GM21390 (cell line): ENCODE data around the gene TMEM181.
"Not testable (repeated sequence)": the region's sequence is repeated elsewhere in the genome, so short reads cannot be mapped to it uniquely, and the experiment has no call there.

Experiments
- ATAC-seq: cut with Tn5 transposase; IDR thresholded peaks from one replicate; pipeline ENCODE4 v1.9.1; 2021; ENCODE audit not compliant: unreplicated experiment

Gene TMEM181

GRCh38 chr6:158593670-158594069 is 33.8 kb downstream of the TMEM181 start:
- ATAC-seq: no peak

GRCh38 chr6:158595223-158595622 is 35.3 kb downstream of the TMEM181 start:
- ATAC-seq: no peak

GRCh38 chr6:158596861-158597260 is 37.0 kb downstream of the TMEM181 start:
- no peak for ATAC-seq

DNA sequence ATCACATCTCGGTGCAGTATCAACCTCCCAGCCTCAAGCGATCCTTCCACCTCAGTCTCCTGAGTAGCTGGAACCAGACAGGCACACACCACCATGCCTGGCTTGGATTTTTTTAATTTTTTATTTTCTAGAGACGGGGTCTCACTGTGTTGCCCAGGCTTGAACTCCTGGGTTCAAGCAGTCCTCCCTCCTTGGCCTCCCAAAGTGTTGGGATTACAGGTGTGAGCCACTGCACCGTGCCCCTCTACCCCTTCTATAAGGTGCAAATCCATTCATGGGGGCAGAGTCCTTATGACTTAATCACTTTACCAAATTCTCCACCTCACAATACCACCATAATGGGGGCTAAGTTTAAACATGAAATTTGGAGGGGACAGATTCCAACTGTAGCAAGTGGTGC is 37.7 kb downstream of the TMEM181 start:
- ATAC-seq: no peak

DNA sequence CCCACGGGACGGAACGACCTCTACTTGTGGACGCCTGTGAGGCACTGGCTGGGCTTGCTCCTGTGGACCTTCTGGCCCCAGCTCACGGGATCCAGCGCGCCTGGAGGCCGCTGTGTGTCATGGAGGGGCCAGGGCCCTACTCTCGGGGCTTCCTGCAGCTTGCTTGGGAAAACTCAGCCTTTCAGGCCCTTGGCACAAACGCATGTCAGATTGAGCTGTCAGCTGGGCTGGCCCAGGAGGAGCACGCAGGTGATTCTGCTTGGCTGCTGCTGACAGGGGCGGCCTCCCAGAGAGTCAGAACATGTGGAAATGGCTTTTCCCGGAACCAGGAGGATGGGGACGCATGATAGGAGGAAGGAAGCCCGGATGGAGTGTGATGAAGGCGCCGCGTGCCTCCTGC is 39.7 kb downstream of the TMEM181 start:
- no peak for ATAC-seq

DNA sequence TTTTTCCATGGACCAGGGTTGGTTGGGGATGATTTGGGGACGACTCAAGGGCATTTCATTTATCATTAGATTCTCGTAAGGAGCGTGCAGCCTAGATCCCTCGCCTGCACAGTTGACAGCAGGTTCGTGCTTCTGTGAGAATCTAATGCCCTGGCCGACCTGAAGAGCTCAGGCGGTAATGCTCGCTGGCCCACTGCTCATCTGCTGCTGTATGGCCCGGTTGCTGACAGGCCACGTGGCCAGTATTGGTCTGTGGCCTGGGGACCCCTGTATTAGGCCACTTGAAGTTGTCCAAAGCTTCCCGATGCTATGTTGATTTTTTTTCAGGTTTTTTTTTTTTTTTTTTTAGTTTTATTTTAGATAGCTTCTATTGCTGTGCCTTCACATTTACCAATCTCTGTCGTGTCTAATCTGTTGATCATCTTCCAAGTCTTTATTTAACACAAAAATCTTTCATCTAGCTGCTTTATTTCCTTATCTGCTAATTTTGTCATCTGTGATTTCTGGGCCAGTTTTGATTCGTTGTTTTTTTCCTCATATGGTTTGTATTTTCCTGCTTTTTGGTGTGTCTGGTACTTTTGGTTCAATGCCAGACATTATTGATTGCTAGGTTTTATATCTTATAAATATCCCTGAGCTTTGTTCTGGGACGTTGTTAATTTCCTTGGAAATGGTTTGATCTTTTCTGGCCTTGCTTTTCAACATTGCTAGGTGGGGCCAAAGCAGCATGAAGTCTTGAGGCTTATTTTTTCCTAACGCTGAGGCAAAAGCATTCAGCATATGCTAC is 43.6 kb downstream of the TMEM181 start:
- ATAC-seq: no peak

DNA sequence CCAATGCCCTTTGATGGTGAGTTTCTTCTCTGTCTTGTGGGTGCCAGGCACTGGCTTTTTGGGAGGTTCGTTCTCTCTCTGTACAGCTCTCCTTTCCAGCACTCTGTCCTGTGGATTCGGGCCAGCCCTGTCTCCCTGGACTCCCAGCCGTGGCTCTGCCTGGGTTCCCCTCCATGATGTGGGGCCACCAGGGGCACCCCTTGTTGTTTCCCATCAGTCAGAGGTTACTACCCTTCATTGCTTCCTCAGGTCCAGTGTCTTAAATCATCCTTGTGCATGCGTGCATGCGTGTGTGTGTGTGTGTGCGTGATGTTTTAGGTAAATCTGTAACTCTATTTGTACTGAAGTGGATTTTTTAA is 44.1 kb downstream of the TMEM181 start:
- ATAC-seq: no peak

DNA sequence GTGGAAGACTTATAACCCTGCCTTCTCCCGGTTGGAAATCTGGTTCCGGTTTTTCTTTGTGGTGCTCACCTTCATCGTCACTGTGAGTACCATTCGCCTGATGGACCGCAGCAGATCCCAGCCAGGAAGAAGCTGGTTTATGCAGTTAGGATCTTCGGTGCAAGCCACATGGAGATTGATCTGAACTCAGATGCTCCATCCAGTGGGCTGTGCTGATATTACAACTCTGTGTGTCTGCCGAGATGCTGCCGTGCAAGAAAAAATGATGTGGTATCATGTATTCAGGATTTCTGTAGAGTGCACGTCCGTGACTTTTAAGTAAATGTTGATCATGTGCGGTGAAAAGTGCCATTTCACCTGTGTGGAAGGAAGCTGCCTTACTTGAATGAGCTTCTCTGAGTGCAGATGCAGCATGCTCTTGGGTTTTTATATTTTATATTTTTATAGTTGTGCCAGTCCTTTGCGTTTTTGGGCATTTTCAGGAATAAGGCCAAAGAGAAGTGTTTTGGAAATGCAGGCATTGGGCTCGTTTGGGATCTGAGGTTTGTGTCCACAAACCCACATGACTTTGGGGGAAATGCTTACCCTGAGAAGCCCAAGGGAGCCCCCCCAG is 45.5 kb downstream of the TMEM181 start:
- ATAC-seq: no peak

DNA sequence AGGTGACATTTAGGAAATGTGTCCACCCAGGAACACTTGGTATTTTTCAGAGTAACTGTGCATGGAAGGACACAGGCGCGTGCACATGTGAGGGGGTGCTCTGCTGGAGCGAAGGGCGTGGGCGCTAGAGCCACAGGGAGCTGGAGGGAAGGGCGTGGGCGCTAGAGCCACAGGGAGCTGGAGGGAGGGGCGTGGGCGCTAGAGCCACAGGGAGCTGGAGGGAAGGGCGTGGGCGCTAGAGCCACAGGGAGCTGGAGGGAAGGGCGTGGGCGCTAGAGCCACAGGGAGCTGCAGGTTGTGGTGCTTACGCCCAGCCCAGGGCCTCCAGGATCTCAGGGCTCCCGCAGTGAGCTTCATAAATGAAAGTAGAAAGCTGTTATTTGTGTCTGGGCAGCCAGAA is 46.1 kb downstream of the TMEM181 start:
- ATAC-seq: not testable (repeated sequence)

DNA sequence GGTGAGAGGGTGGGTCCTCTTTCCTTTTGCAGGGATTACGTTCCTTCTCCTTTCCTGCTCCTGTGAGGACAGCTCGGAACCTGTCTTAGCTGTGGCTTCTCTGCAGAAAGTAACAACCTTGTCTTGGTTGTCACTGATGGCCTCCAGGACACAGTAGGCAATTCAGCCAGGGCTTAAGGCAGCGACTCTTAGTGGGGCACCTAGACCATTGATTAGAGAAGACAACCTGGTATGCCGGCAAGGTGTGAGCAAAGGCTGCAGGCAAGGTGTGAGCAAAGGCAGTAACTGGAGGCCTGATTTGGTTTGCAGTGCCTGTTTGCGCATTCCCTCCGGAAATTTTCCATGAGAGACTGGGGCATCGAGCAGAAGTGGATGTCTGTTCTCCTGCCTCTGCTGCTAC is 47.0 kb downstream of the TMEM181 start:
- ATAC-seq: no peak

GRCh38 chr6:158607411-158608170 is 47.7 kb downstream of the TMEM181 start:
- ATAC-seq: no peak

- ATAC-seq: no peak
These were observed 48.3 kb downstream of the TMEM181 start for GRCh38 chr6:158608221-158608620.

DNA sequence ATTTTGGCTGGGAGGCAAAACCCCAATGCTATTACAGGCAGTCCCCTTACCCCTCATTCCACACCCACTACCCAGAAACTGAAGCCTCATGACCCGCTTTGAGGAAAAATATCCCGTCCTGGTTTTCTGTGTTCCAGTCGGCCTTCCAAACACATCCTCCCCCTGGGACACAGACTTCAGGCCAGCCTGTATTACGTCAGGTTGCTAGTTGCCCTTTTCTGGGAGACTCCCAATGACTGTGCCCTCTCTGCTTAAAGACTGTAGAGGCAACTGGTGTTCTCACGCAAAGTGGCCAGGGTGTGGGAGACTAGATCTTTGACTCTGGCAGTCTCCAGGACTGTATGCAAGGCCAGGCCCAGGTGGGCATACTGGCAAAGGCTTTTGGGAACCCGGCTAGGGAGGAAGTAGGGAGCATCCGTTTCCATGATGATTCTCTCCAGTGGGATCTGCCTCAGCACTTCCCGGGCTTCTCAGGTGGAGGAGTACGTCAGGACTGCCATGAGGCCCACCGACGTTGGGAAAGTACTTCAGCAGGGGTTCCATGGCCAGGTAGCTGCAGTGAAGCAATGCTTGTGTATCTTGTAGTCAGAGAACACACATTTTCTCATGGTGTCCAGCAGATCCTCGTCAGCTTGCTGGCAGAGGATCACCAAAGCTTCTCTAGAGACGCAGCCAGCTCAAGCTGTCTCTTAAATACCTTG is 49.7 kb downstream of the TMEM181 start:
- no peak for ATAC-seq

DNA sequence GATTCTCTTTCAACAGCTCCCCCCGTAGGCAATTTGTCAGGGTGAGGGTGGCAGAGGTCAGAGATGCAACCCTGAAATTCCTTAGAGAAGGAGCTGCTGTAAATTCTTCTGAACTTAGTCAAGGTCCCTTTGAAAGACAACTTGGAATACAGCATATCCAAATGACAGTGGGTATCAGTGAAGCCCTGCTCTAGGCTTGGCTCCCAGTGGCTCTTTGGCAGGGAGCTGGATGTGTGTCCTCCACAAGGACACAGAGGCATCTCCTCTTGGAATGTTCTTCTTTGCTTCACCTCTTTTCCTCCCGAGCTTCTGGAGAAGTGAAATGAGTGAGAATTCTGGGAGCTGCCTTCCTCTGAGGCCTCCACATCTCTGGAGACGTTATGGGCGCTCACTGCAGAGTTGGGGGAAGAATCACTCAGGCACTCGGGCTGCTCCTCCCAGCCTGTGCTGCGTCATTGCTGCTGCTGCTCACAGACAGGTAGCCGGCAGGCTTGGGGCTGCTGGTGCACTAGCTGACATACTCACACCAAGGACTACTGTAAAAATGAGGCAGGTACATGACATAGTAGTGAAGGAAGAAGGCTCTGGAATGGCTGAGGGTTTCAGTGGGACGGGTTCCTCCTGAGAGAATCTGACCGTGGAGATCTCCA is 50.6 kb downstream of the TMEM181 start:
- ATAC-seq: no peak

DNA sequence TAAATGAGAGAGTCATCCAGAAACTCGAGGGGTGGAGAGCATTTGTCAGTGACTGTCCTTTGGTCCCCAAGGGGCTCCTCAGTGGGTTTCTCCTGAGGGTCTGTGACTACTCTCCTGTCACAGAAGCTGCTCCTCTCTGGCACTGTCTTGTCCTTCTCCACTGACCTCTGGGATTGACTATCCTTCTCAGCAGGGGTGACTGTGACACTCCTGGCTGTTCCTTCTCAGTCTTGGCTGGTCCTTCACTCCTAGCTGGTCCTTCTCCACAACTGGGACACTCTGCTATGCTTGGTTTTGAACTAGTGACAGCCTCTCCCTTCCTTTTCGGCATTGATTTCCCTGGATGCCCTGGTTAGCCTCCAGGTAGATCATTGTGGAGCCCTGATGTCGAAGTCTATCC is 51.1 kb downstream of the TMEM181 start:
- ATAC-seq: no peak

- no peak for ATAC-seq
These were observed 51.9 kb downstream of the TMEM181 start for GRCh38 chr6:158611541-158612370.

DNA sequence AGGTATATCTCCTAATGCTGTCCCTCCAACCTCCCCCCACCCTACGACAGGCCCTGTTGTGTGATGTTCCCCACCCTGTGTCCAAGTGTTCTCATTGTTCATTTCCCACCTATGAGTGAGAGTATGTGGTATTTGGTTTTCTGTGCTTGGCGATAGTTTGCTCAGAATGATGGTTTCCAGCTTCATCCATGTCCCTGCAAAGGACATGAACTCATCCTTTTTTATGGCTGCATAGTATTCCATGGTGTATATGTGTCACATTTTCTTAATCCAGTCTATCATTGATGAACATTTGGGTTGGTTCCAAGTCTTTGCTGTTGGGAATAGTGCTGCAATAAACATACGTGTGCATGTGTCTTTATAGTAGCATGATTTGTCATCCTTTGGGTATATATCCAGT is 54.7 kb downstream of the TMEM181 start:
- not testable (repeated sequence) for ATAC-seq

DNA sequence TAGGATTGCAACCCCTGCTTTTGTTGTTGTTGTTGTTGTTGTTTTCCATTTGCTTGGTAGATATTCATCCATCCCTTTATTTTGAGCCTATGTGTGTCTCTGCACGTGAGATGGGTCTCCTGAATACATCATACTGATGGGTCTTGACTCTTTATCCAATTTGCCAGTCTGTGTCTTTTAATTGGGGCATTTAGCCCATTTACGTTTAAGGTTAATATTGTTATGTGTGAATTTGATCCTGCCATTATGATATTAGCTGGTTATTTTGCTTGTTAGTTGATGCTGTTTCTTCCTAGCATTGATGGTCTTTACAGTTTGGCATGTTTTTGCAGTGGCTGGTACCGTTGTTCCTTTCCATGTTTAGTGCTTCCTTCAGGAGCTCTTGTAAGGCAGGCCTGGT is 58.4 kb downstream of the TMEM181 start:
- ATAC-seq: not testable (repeated sequence)

DNA sequence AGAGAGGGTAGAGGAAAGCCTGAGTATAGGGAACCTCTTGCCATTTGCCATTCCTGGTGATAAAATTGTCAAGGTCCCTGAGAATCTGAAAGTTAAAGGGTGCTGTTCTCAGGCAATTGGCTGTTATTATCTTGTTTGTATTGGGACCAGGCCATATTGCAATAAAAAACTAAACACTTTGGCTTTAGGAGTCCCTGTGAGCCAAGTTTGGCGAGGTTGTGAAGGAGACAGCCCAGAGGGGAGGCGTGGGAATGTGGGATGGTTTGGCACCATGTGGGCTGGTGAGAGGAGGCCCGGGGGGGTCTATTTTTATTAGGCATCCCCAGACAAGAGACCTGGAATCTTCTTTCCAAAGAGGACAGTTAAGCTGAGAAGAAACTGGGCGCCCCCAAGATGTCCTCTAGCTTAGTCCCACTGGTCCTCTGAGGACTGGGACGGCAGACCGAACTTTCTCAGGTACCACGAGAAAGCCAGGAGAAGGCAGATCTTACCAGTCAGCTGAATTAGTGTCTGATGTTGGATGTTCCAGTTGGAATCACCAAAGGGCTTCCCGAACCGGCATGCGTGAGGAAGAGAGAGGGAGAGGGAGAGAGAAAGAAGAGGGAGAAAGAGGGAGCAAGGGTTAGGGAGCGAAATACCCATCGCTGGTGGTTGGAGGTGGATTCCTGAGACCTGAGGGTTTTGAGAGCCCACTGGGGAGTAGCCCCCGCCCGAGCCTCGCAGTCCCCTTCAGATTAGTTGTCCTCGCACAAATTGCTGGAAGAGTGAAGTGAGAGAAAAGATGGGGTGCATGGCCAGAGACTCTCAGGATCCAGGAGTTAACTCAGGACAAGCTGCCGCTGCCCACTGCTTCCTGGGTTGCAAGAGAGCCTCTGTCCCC is 60.3 kb downstream of the TMEM181 start:
- ATAC-seq: no peak
